ENCODE data around the gene FBF1. TPM values are rescaled to one million over a fixed set of nuclear protein-coding genes. Genes with fewer than 3 reads are reported as not detected.
A peak's percentile ranks its signal among the peaks of the same experiment; 100 is the strongest.
"Not testable (repeated sequence)": the region's sequence is repeated elsewhere in the genome, so short reads cannot be mapped to it uniquely, and the experiment has no call there.

FBF1 gene
- total and polyA plus RNA-seq, 9 of the 15 experiments (the other 6 are each of a cell fraction or from before 2014, with no cell fraction given): 0.46 to 14.9 (median 7.5) TPM

DNA sequence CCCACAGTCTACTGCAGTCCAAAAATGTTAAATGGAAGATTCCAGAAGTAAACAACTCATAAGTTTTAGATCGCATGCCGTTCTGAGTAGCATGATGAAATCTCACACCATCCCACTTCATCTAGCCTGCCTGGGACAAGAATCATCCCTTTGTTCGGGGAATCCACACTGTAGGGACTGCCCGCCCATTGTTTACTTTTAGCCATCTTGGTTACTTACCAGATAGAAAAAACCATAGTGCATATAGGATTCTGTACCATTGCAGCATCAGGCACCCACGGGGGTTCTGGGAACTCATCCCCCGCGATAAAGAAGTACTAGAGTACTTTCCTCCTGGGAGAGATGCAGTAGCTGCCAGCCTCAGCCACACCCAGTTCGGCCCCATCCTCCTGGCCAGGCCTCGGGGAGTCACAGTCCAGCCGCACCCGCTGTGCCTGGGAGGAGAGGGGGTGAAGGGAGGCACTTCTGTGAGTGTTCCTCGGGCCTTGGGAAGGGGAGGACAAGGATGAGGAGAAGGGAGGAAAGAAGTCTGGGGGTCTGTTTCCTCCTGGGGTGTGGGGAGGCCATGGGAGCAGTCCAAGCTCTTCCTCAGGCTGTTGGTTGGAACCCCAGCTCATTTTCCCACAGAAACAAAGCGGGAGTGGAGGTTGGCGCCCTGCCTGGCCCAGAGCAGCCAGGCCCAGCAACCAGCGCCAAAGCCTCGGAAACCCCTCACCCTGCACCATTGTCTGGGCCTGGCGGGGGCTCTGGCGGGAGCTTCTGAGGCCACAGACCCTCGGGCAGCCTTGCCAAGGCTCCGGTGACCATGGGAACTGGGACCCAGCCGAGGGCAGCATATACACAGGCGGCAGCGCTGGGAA, 71.3 kb downstream of the FBF1 start:
- DNase-seq (ENCODE audit: extremely low read depth in 1 of 4, low spot score in 3 of 4) (peak in 2 of 4 experiments; percentile 19 to 24), FAIRE-seq (no peak), ATAC-seq (peak; percentile 46)
- H3K9me1 ChIP-seq (ENCODE audit: control insufficient read depth, insufficient read depth, low read length): no peaks in the 10 kb centered on the region
- H3K27ac ChIP-seq (ENCODE audit: extremely low read depth, low read depth, low read length): no peak overlapping the region
- intact Hi-C loops (cut with micrococcal nuclease) (no loop called here), in situ Hi-C loops (cut with MboI) (no loop called here)
- ChIA-PET CTCF (ENCODE audit: low intra/inter-chr PET ratio) (no interaction called here), POLR2A (interaction anchor here (0.6 to 15.8 kb wide), 9 partner anchors 8 to 640 kb away, joined by 3 to 169 read pairs (median 4); partner anchors contain the start of gene TRIM65)
- H3K4me3 ChIP-seq: no peak overlapping the region
- peak overlapping the region; percentile 66 for H2AFZ ChIP-seq (ENCODE audit: low read depth, low read length)
- H3K36me3 ChIP-seq (ENCODE audit: control insufficient read depth, insufficient read depth, low read length): no peaks in the 10 kb centered on the region
- H3K27me3 ChIP-seq (ENCODE audit: control insufficient read depth in 2 of 2, insufficient read depth in 2 of 2, low read length in 2 of 2): no peaks in the 10 kb centered on the region
- no peak overlapping the region for H3K4me2 ChIP-seq (ENCODE audit: insufficient read depth, low read length)
- WGBS (ENCODE audit: insufficient coverage, low coverage, missing lambda C conversion rate): 48% methylated on average over 22 of the region's 23 CpGs
- peaks cover 19 to 39% of the 10 kb centered on the region in 2 experiments for H3K4me1 ChIP-seq (replicated peaks in 1 of 2; ENCODE audit: control insufficient read depth in 2 of 2, insufficient read depth in 2 of 2, low read length in 2 of 2)
- H3K9me3 ChIP-seq (replicated peaks; ENCODE audit: control insufficient read depth, insufficient read depth, low read depth, low read length): no peaks in the 10 kb centered on the region
- TF ChIP-seq POLR2AphosphoS2 (IDR thresholded peaks at IDR 0.05; ENCODE audit: low read length): no peak
- TF ChIP-seq CTBP1 (IDR thresholded peaks at IDR 0.05; ENCODE audit: borderline replicate concordance): peak; percentile 38; the same call in 1 of the 2 replicates
- no peaks in the 10 kb centered on the region for H3K79me2 ChIP-seq (ENCODE audit: control insufficient read depth, insufficient read depth, low read length)
- peak overlapping the region in 1 of 2 experiments; percentile 82; a peak in 3 of 4 replicates for H3K9ac ChIP-seq (ENCODE audit: insufficient read depth in 1 of 2, low read depth in 2 of 2, low read length in 2 of 2)
- H4K20me1 ChIP-seq (replicated peaks; ENCODE audit: control insufficient read depth, insufficient read depth, low read length): no peaks in the 10 kb centered on the region
- BruUV-seq (replicated peaks): no TSS peak

DNA sequence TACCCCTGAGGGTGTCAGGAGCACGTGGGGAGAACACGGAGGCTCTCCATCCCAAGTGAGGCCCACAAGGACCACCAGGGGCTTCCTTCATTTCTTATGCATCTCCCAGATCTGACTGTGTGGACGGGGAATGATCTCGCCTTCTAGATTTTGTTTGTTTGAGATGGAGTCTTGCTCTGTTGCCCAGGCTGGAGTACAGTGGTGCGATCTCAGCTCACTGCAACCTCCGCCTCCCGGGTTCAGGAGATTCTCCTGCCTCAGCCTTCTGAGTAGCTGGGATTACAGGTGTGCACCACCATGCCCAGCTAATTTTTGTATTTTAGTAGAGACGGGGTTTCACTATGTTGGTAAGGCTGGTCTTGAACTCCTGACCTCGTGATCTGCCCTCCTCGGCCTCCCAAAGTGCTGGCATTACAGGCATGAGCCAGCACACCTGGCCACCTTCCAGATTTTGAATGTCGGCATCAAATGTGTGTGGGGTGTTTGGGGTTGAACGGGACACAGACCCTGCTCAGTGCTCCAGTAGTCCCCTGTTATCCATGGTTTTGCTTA, 72.0 kb downstream of the FBF1 start:
- not testable (repeated sequence) for FAIRE-seq

More for the DNA sequence above, 72.0 kb downstream of the FBF1 start:
- DNase-seq (ENCODE audit: extremely low read depth in 1 of 4, low spot score in 3 of 4): peak in 1 of 4 experiments; percentile 2
- H3K9me1 ChIP-seq (ENCODE audit: control insufficient read depth, insufficient read depth, low read length); BruUV-seq (replicated peaks); H3K27ac ChIP-seq (ENCODE audit: extremely low read depth, low read depth, low read length); H3K79me2 ChIP-seq (ENCODE audit: control insufficient read depth, insufficient read depth, low read length); CTCF ChIA-PET (ENCODE audit: low intra/inter-chr PET ratio); H3K4me2 ChIP-seq (ENCODE audit: insufficient read depth, low read length); in situ Hi-C loops (cut with MboI); H3K27me3 ChIP-seq (ENCODE audit: control insufficient read depth in 2 of 2, insufficient read depth in 2 of 2, low read length in 2 of 2); H3K9me3 ChIP-seq (replicated peaks; ENCODE audit: control insufficient read depth, insufficient read depth, low read depth, low read length); H4K20me1 ChIP-seq (replicated peaks; ENCODE audit: control insufficient read depth, insufficient read depth, low read length); H3K36me3 ChIP-seq (ENCODE audit: control insufficient read depth, insufficient read depth, low read length); intact Hi-C loops (cut with micrococcal nuclease); H3K4me3 ChIP-seq; ATAC-seq: not testable (repeated sequence)
- Histone ChIP-seq H3K9ac (ENCODE audit: insufficient read depth in 1 of 2, low read depth in 2 of 2, low read length in 2 of 2) (peak overlapping the region in 1 of 2 experiments; percentile 82; a peak in 1 of 4 replicates), H3K4me1 (replicated peaks in 1 of 2; ENCODE audit: control insufficient read depth in 2 of 2, insufficient read depth in 2 of 2, low read length in 2 of 2) (peaks cover 22 to 38% of the 10 kb centered on the region in 2 experiments), H2AFZ (ENCODE audit: low read depth, low read length) (0 out of 2 replicates have a peak overlapping the region, but pooled peaks have one; percentile 66)
- TF ChIP-seq NFIC (IDR thresholded peaks at IDR 0.05) (0 out of 2 replicates have a peak, but pooled peaks have one; percentile 8), ZNF121 (CRISPR knock-in tag; conservative IDR thresholded peaks at IDR 0.05) (peak; percentile 47; the same call in 1 of the 2 replicates)
- WGBS (ENCODE audit: insufficient coverage, low coverage, missing lambda C conversion rate): 76% methylated on average over 10 of the region's 12 CpGs
- POLR2A ChIA-PET: interaction anchor here (1.1 to 15.8 kb wide), 4 partner anchors 10 to 92 kb away, joined by 4 to 169 read pairs (median 6); partner anchors contain the start of gene TRIM65
